Neuronal stem cell (in vitro differentiated cells): ENCODE results near the gene RANBP17.

Experiments used
- DNase-seq: peaks from one replicate; pipeline ENCODE4 v3.0.0-alpha.2; 2013; ENCODE audit warnings: low spot score
- H2AFZ ChIP-seq: one replicate; pipeline ENCODE4 v1.6.1; 2013; ENCODE audit warnings: mild to moderate bottlenecking, low read length, inconsistent platforms
- H2AK5ac ChIP-seq: 2 replicates; pipeline ENCODE4 v1.6.1; 2013; ENCODE audit warnings: low read depth, mild to moderate bottlenecking, inconsistent platforms, low read length, moderate library complexity, mixed read lengths
- H2BK120ac ChIP-seq: 2 replicates; pipeline ENCODE4 v1.6.1; 2013; ENCODE audit warnings: low read depth, mild to moderate bottlenecking, inconsistent platforms, low read length, moderate library complexity, mixed read lengths
- H2BK12ac ChIP-seq: one replicate; pipeline ENCODE4 v1.6.1; 2013; ENCODE audit warnings: low read length, inconsistent platforms
- H2BK15ac ChIP-seq: 2 replicates; pipeline ENCODE4 v1.6.1; 2013; ENCODE audit warnings: mild to moderate bottlenecking, low read length, inconsistent platforms, mixed read lengths
- H2BK5ac ChIP-seq: one replicate; pipeline ENCODE4 v1.6.1; 2013; ENCODE audit warnings: inconsistent platforms, mild to moderate bottlenecking, low read length, moderate library complexity
- H3K14ac ChIP-seq: one replicate; pipeline ENCODE4 v1.6.1; 2013; ENCODE audit warnings: low read length, inconsistent platforms
- H3K18ac ChIP-seq: 2 replicates; pipeline ENCODE4 v1.6.1; 2013; ENCODE audit warnings: low read length, inconsistent platforms
- H3K23ac ChIP-seq: 2 replicates; pipeline ENCODE4 v1.6.1; 2013; ENCODE audit warnings: low read depth, mild to moderate bottlenecking, mixed read lengths, low read length, inconsistent platforms; ENCODE audit not compliant: poor library complexity
- H3K27ac ChIP-seq: replicated peaks from 3 replicates; pipeline ENCODE4 v1.5.1; 2013; ENCODE audit warnings: low read length, inconsistent platforms
- H3K27me3 ChIP-seq, 3 experiments: 2 replicates each; pipeline ENCODE4 v1.6.1; 2013; ENCODE audit warnings: low read length in 3 of 3, mild to moderate bottlenecking in 2 of 3, inconsistent platforms in 1 of 3, low read depth in 1 of 3, mixed read lengths in 1 of 3, moderate library complexity in 1 of 3; ENCODE audit not compliant: control insufficient read depth in 3 of 3, insufficient read depth in 3 of 3
- H3K36me3 ChIP-seq, 2 donors: replicated peaks in 1 of 2; 2 replicates each; pipeline ENCODE4 v1.6.1; 2013; ENCODE audit warnings: low read length in 2 of 2; ENCODE audit not compliant: control insufficient read depth in 2 of 2, insufficient read depth in 2 of 2
- H3K4ac ChIP-seq: 2 replicates; pipeline ENCODE4 v1.6.1; 2013; ENCODE audit warnings: inconsistent platforms, mild to moderate bottlenecking, low read length, moderate library complexity
- H3K4me1 ChIP-seq, 2 donors: 1 replicate in 1 of 2; 2 replicates in 1 of 2; pipeline ENCODE4 v1.6.1; 2013; ENCODE audit warnings: low read length in 2 of 2, low read depth in 1 of 2; ENCODE audit not compliant: control insufficient read depth in 2 of 2, insufficient read depth in 1 of 2
- H3K4me2 ChIP-seq: one replicate; pipeline ENCODE4 v1.6.1; 2013; ENCODE audit warnings: mild to moderate bottlenecking, low read length, inconsistent platforms; ENCODE audit not compliant: insufficient read depth, poor library complexity, severe bottlenecking
- H3K4me3 ChIP-seq, 2 donors: 2 replicates each; pipeline ENCODE4 v1.5.1; 2013; ENCODE audit warnings: low read length in 2 of 2, mild to moderate bottlenecking in 2 of 2, inconsistent platforms in 1 of 2, moderate library complexity in 1 of 2
- H3K79me1 ChIP-seq: one replicate; pipeline ENCODE4 v1.6.1; 2013; ENCODE audit warnings: low read depth, mild to moderate bottlenecking, inconsistent platforms, low read length, moderate library complexity
- H3K9ac ChIP-seq: one replicate; pipeline ENCODE4 v1.6.1; 2013; ENCODE audit warnings: mild to moderate bottlenecking, low read depth, low read length, inconsistent platforms; ENCODE audit not compliant: poor library complexity
- H3K9me3 ChIP-seq, 2 donors: replicated peaks in 1 of 2; 2 replicates each; pipeline versions ENCODE3 to v1.6.1; 2013; ENCODE audit warnings: low read length in 2 of 2, mild to moderate bottlenecking in 2 of 2, inconsistent platforms in 1 of 2, low read depth in 1 of 2, mixed read lengths in 1 of 2, moderate library complexity in 1 of 2; ENCODE audit not compliant: control insufficient read depth in 2 of 2, insufficient read depth in 1 of 2
- H4K8ac ChIP-seq: one replicate; pipeline ENCODE4 v1.6.1; 2013; ENCODE audit warnings: low read depth, mild to moderate bottlenecking, inconsistent platforms, low read length, moderate library complexity
- H4K91ac ChIP-seq: one replicate; pipeline ENCODE4 v1.6.1; 2013; ENCODE audit warnings: low read length, low read depth, mild to moderate bottlenecking, inconsistent platforms; ENCODE audit not compliant: poor library complexity
- WGBS, 2 donors: extraction: QIAGEN DNeasy Blood & Tissue Kit; methylation state at CpG; one replicate each; pipeline ENCODE4 v1.1.7; 2013; ENCODE audit warnings: missing lambda C conversion rate in 2 of 2, mixed read lengths in 1 of 2; ENCODE audit not compliant: insufficient read length in 2 of 2, insufficient replicate concordance in 1 of 2; ENCODE audit errors: extremely low coverage in 2 of 2; 5-methylcytosine and 5-hydroxymethylcytosine counted together

RANBP17 gene

GRCh38 chr5:171310819-171311321 lies 449.1 kb downstream of the RANBP17 start:
- H3K36me3 ChIP-seq, result no peaks in the 10 kb centered on the region
- peak overlapping the region; percentile 31 for H3K23ac ChIP-seq
- H2BK12ac ChIP-seq, result no peak overlapping the region
- H3K79me1 ChIP-seq, result no peaks in the 10 kb centered on the region
- H2AFZ ChIP-seq, result peak overlapping the region; percentile 95
- no CpG with 5 or more reads among the region's 41 CpGs for WGBS, 2 donors
- H4K91ac ChIP-seq, result no peak overlapping the region
- H3K18ac ChIP-seq, result peak overlapping the region; percentile 72
- H3K14ac ChIP-seq, result no peak overlapping the region
- peak overlapping the region; percentile 65 for H3K4me2 ChIP-seq
- no peak overlapping the region for H2AK5ac ChIP-seq
- no peak overlapping the region for H3K9ac ChIP-seq
- peaks cover 82 to 100% (median 98%) of the 10 kb centered on the region in 3 experiments for H3K27me3 ChIP-seq
- peaks cover 0 to 2% of the 10 kb centered on the region in 2 donors for H3K9me3 ChIP-seq
- peak overlapping the region in 1 of 2 donors; percentile 38 for H3K4me3 ChIP-seq
- H2BK15ac ChIP-seq, result no peak overlapping the region
- H3K4ac ChIP-seq, result no peak overlapping the region
- no peak overlapping the region for H2BK5ac ChIP-seq
- no peak overlapping the region for H4K8ac ChIP-seq
- no peak overlapping the region for H2BK120ac ChIP-seq
- peaks cover 6 to 20% of the 10 kb centered on the region in 2 donors for H3K4me1 ChIP-seq
- DNase-seq, result no peak
- no peak overlapping the region for H3K27ac ChIP-seq

GRCh38 chr5:171311322-171312077 lies 449.7 kb downstream of the RANBP17 start:
- peaks cover 0 to 2% of the 10 kb centered on the region in 2 donors for H3K9me3 ChIP-seq
- no peak overlapping the region for H3K9ac ChIP-seq
- H4K8ac ChIP-seq, result no peak overlapping the region
- H2BK12ac ChIP-seq, result no peak overlapping the region
- no CpG with 5 or more reads among the region's 74 CpGs for WGBS, 2 donors
- H2BK120ac ChIP-seq, result peak overlapping the region; percentile 91
- peak overlapping the region; percentile 50 for H3K18ac ChIP-seq
- H3K4me1 ChIP-seq, result peaks cover 6 to 24% of the 10 kb centered on the region in 2 donors
- H3K14ac ChIP-seq, result no peak overlapping the region
- no peak overlapping the region for H2AK5ac ChIP-seq
- peak overlapping the region; percentile 54 for H3K4me2 ChIP-seq
- H3K36me3 ChIP-seq, result no peaks in the 10 kb centered on the region
- no peak overlapping the region for H2BK5ac ChIP-seq
- no peak overlapping the region for H3K27ac ChIP-seq
- no peak overlapping the region for H4K91ac ChIP-seq
- no peaks in the 10 kb centered on the region for H3K79me1 ChIP-seq
- no peak overlapping the region for H3K4ac ChIP-seq
- no peak overlapping the region for H2BK15ac ChIP-seq
- H3K27me3 ChIP-seq, result peaks cover 84 to 100% (median 98%) of the 10 kb centered on the region in 3 experiments
- peak overlapping the region; percentile 95 for H2AFZ ChIP-seq
- no peak overlapping the region for H3K23ac ChIP-seq
- peak overlapping the region; percentile 35 to 46 for H3K4me3 ChIP-seq
- no peak for DNase-seq

- DNase-seq, result no peak
- WGBS, 2 donors, result no CpG with 5 or more reads among the region's 74 CpGs
- peak overlapping the region; percentile 85 for H3K23ac ChIP-seq
- H3K27me3 ChIP-seq, result peaks cover 85 to 100% (median 98%) of the 10 kb centered on the region in 3 experiments
- H3K79me1 ChIP-seq, result no peaks in the 10 kb centered on the region
- peak overlapping the region; percentile 42 for H2BK5ac ChIP-seq
- no peak overlapping the region for H4K91ac ChIP-seq
- H3K18ac ChIP-seq, result peak overlapping the region; percentile 76
- H3K9me3 ChIP-seq, result peaks cover 0 to 4% of the 10 kb centered on the region in 2 donors
- H3K4me1 ChIP-seq, result peaks cover 6 to 24% of the 10 kb centered on the region in 2 donors
- H3K14ac ChIP-seq, result no peak overlapping the region
- no peak overlapping the region for H3K27ac ChIP-seq
- peak overlapping the region; percentile 54 for H3K4me2 ChIP-seq
- no peaks in the 10 kb centered on the region for H3K36me3 ChIP-seq
- peak overlapping the region; percentile 95 for H2AFZ ChIP-seq
- no peak overlapping the region for H2BK15ac ChIP-seq
- no peak overlapping the region for H3K4ac ChIP-seq
- H3K4me3 ChIP-seq, result peak overlapping the region; percentile 29 to 39
- peak overlapping the region; percentile 44 for H3K9ac ChIP-seq
- H4K8ac ChIP-seq, result no peak overlapping the region
- no peak overlapping the region for H2BK12ac ChIP-seq
- peak overlapping the region; percentile 61 for H2AK5ac ChIP-seq
- peak overlapping the region; percentile 91 for H2BK120ac ChIP-seq
These were observed 450.5 kb downstream of the RANBP17 start for GRCh38 chr5:171312129-171312974.
